ENCODE results near the gene ARHGEF28. TPM values are rescaled to one million over a fixed set of nuclear protein-coding genes. Genes with fewer than 3 reads are reported as not detected.
A peak's percentile ranks its signal among the peaks of the same experiment; 100 is the strongest.

ARHGEF28 gene
- total and polyA plus RNA-seq, 2 donors (not counting 1 experiment from before 2014, with no cell fraction given), result 2.3 to 34.3 TPM

- Histone ChIP-seq H3K4me3 (replicated peaks in 1 of 4; ENCODE audit: control extremely low read depth in 1 of 4, insufficient read depth in 1 of 4, low read depth in 3 of 4, low read length in 4 of 4) (no peak overlapping the region), H3K4me1 (ENCODE audit: control insufficient read depth, extremely low read depth, insufficient read depth, low read length) (no peaks in the 10 kb centered on the region), H3K36me3 (ENCODE audit: control insufficient read depth, insufficient read depth, low read length) (no peaks in the 10 kb centered on the region), H3K27ac (ENCODE audit: insufficient read depth, low read length) (no peak overlapping the region), H3K9ac (ENCODE audit: insufficient read depth, low read length) (no peak overlapping the region), H3K27me3 (ENCODE audit: control insufficient read depth, insufficient read depth, low read length) (no peaks in the 10 kb centered on the region), H3K79me2 (ENCODE audit: control insufficient read depth, insufficient read depth, low read length) (no peaks in the 10 kb centered on the region), H3K9me3 (ENCODE audit: control insufficient read depth, insufficient read depth, low read depth, low read length) (no peaks in the 10 kb centered on the region), H4K20me1 (ENCODE audit: control insufficient read depth, extremely low read depth, insufficient read depth, low read length) (no peaks in the 10 kb centered on the region), H3K4me2 (ENCODE audit: extremely low read depth, insufficient read depth, low read length) (no peak overlapping the region), H2AFZ (ENCODE audit: low read length) (no peak overlapping the region)
- TF ChIP-seq EZH2 (IDR thresholded peaks at IDR 0.05; ENCODE audit: low read length, missing control alignments) (no peak), CTCF (conservative IDR thresholded peaks at IDR 0.05 in 1 of 2, IDR thresholded peaks at IDR 0.05 in 1 of 2; ENCODE audit: low read depth in 1 of 2, low read length in 2 of 2) (no peak)
- no peak for DNase-seq (ENCODE audit: low read depth in 2 of 2)
These were observed 345.3 kb downstream of the ARHGEF28 start for GRCh38 chr5:73971326-73971725.

DNA sequence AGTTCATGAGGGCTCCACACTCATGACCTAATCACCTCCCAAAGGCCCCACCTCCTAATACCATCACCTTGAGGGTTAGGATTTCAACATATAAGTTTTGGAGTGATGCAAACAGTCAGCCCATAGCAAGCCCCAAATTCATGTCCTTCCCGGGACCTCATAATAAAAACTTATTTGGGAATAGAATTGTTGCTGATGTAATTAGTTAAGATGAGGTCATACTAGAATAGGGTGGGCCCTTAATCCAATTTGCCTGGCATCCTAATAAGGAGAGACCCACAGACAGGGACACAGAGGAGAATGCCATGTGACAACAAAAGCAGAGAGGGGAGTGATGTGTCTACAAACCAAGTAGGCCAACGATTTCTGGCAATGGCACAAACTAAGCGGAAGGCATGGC is 347.1 kb downstream of the ARHGEF28 start:
- no peak for DNase-seq (ENCODE audit: low read depth in 2 of 2)
- no peaks in the 10 kb centered on the region for H3K79me2 ChIP-seq (ENCODE audit: control insufficient read depth, insufficient read depth, low read length)
- no peaks in the 10 kb centered on the region for H3K9me3 ChIP-seq (ENCODE audit: control insufficient read depth, insufficient read depth, low read depth, low read length)
- no peak overlapping the region for H3K9ac ChIP-seq (ENCODE audit: insufficient read depth, low read length)
- H3K4me3 ChIP-seq (replicated peaks in 1 of 4; ENCODE audit: control extremely low read depth in 1 of 4, insufficient read depth in 1 of 4, low read depth in 3 of 4, low read length in 4 of 4), result no peak overlapping the region
- no peaks in the 10 kb centered on the region for H3K36me3 ChIP-seq (ENCODE audit: control insufficient read depth, insufficient read depth, low read length)
- H4K20me1 ChIP-seq (ENCODE audit: control insufficient read depth, extremely low read depth, insufficient read depth, low read length), result no peaks in the 10 kb centered on the region
- no peak overlapping the region for H3K4me2 ChIP-seq (ENCODE audit: extremely low read depth, insufficient read depth, low read length)
- H3K27me3 ChIP-seq (ENCODE audit: control insufficient read depth, insufficient read depth, low read length), result no peaks in the 10 kb centered on the region
- H3K4me1 ChIP-seq (ENCODE audit: control insufficient read depth, extremely low read depth, insufficient read depth, low read length), result no peaks in the 10 kb centered on the region
- no peak overlapping the region for H2AFZ ChIP-seq (ENCODE audit: low read length)
- no peak overlapping the region for H3K27ac ChIP-seq (ENCODE audit: insufficient read depth, low read length)
- TF ChIP-seq CTCF (conservative IDR thresholded peaks at IDR 0.05 in 1 of 2, IDR thresholded peaks at IDR 0.05 in 1 of 2; ENCODE audit: low read depth in 1 of 2, low read length in 2 of 2) (no peak), EZH2 (IDR thresholded peaks at IDR 0.05; ENCODE audit: low read length, missing control alignments) (no peak)

GRCh38 chr5:73974871-73975360 is 348.9 kb downstream of the ARHGEF28 start:
- no peaks in the 10 kb centered on the region for H3K4me1 ChIP-seq (ENCODE audit: control insufficient read depth, extremely low read depth, insufficient read depth, low read length)

More at GRCh38 chr5:73974871-73975360, 348.9 kb downstream of the ARHGEF28 start:
- no peak overlapping the region for H3K9ac ChIP-seq (ENCODE audit: insufficient read depth, low read length)
- H4K20me1 ChIP-seq (ENCODE audit: control insufficient read depth, extremely low read depth, insufficient read depth, low read length), result no peaks in the 10 kb centered on the region
- no peak for TF ChIP-seq CTCF (conservative IDR thresholded peaks at IDR 0.05 in 1 of 2, IDR thresholded peaks at IDR 0.05 in 1 of 2; ENCODE audit: low read depth in 1 of 2, low read length in 2 of 2)
- TF ChIP-seq EZH2 (IDR thresholded peaks at IDR 0.05; ENCODE audit: low read length, missing control alignments), result no peak
- no peak overlapping the region for H2AFZ ChIP-seq (ENCODE audit: low read length)
- no peak overlapping the region for H3K27ac ChIP-seq (ENCODE audit: insufficient read depth, low read length)
- peak in 1 of 2 donors; percentile 41 for DNase-seq (ENCODE audit: low read depth in 2 of 2)
- no peaks in the 10 kb centered on the region for H3K36me3 ChIP-seq (ENCODE audit: control insufficient read depth, insufficient read depth, low read length)
- H3K27me3 ChIP-seq (ENCODE audit: control insufficient read depth, insufficient read depth, low read length), result no peaks in the 10 kb centered on the region
- no peaks in the 10 kb centered on the region for H3K79me2 ChIP-seq (ENCODE audit: control insufficient read depth, insufficient read depth, low read length)
- H3K4me3 ChIP-seq (replicated peaks in 1 of 4; ENCODE audit: control extremely low read depth in 1 of 4, insufficient read depth in 1 of 4, low read depth in 3 of 4, low read length in 4 of 4), result no peak overlapping the region
- H3K9me3 ChIP-seq (ENCODE audit: control insufficient read depth, insufficient read depth, low read depth, low read length), result no peaks in the 10 kb centered on the region
- no peak overlapping the region for H3K4me2 ChIP-seq (ENCODE audit: extremely low read depth, insufficient read depth, low read length)

Measured in fibroblast of lung (primary cell).